ENCODE results near the gene PPFIA2. TPM values are rescaled to one million over a fixed set of nuclear protein-coding genes. Genes with fewer than 3 reads are reported as not detected.

PPFIA2 gene
- polyA plus RNA-seq, 3 donors = not detected

- Histone ChIP-seq H3K27ac (ENCODE audit: low read depth in 1 of 2, low read length in 2 of 2) (no peak overlapping the region), H4K20me1 (ENCODE audit: insufficient read depth, low read length) (no peaks in the 10 kb centered on the region), H2AFZ (ENCODE audit: insufficient read depth, low read depth, low read length, poor library complexity, severe bottlenecking) (no peak overlapping the region), H3K79me2 (ENCODE audit: insufficient read depth, low read length) (no peaks in the 10 kb centered on the region), H3K4me2 (replicated peaks; ENCODE audit: extremely low read depth, low read length, poor library complexity, severe bottlenecking) (no peak overlapping the region), H3K27me3 (ENCODE audit: control insufficient read depth in 2 of 2, insufficient read depth in 2 of 2, low read length in 2 of 2) (no peaks in the 10 kb centered on the region), H3K4me1 (ENCODE audit: control insufficient read depth in 1 of 2, insufficient read depth in 2 of 2, low read length in 2 of 2) (no peaks in the 10 kb centered on the region), H3K9ac (ENCODE audit: insufficient read depth, low read length, poor library complexity, severe bottlenecking) (no peak overlapping the region), H3K9me3 (replicated peaks in 1 of 2; ENCODE audit: control insufficient read depth in 1 of 2, insufficient read depth in 1 of 2, low read length in 2 of 2) (no peaks in the 10 kb centered on the region), H3K36me3 (replicated peaks in 1 of 2; ENCODE audit: control insufficient read depth in 1 of 2, insufficient read depth in 2 of 2, low read length in 2 of 2) (no peaks in the 10 kb centered on the region), H3K4me3 (replicated peaks in 1 of 3; ENCODE audit: low read depth in 2 of 3, low read length in 3 of 3) (no peak overlapping the region)
- H3K27ac Mint-ChIP-seq = no peak overlapping the region
- no peaks in the 10 kb centered on the region for H3K9me3 Mint-ChIP-seq
- WGBS (ENCODE audit: insufficient coverage) = no CpG with 5 or more reads among the region's 3 CpGs
- intact Hi-C loops (cut with micrococcal nuclease) = no loop called here
- no peak overlapping the region for H3K4me3 Mint-ChIP-seq
- H3K27me3 Mint-ChIP-seq (ENCODE audit: low read depth in 3 of 3) = peaks cover 0 to 2% (median 0%) of the 10 kb centered on the region in 3 donors
- H3K36me3 Mint-ChIP-seq = no peaks in the 10 kb centered on the region
- no peak for DNase-seq
- no peak for TF ChIP-seq CTCF (IDR thresholded peaks at IDR 0.05)
- H3K4me1 Mint-ChIP-seq = no peaks in the 10 kb centered on the region
Observed at GRCh38 chr12:81465876-81466275, 293.3 kb downstream of the PPFIA2 start.

- Mint-ChIP-seq H3K9me3 (no peaks in the 10 kb centered on the region), H3K4me1 (no peaks in the 10 kb centered on the region), H3K4me3 (no peak overlapping the region), H3K27ac (no peak overlapping the region), H3K27me3 (ENCODE audit: low read depth in 3 of 3) (peaks cover 0 to 2% (median 0%) of the 10 kb centered on the region in 3 donors), H3K36me3 (no peaks in the 10 kb centered on the region)
- no peaks in the 10 kb centered on the region for H4K20me1 ChIP-seq (ENCODE audit: insufficient read depth, low read length)
- no peaks in the 10 kb centered on the region for H3K36me3 ChIP-seq (replicated peaks in 1 of 2; ENCODE audit: control insufficient read depth in 1 of 2, insufficient read depth in 2 of 2, low read length in 2 of 2)
- H3K4me1 ChIP-seq (ENCODE audit: control insufficient read depth in 1 of 2, insufficient read depth in 2 of 2, low read length in 2 of 2) = no peaks in the 10 kb centered on the region
- no peaks in the 10 kb centered on the region for H3K9me3 ChIP-seq (replicated peaks in 1 of 2; ENCODE audit: control insufficient read depth in 1 of 2, insufficient read depth in 1 of 2, low read length in 2 of 2)
- H3K4me3 ChIP-seq (replicated peaks in 1 of 3; ENCODE audit: low read depth in 2 of 3, low read length in 3 of 3) = no peak overlapping the region
- no peaks in the 10 kb centered on the region for H3K27me3 ChIP-seq (ENCODE audit: control insufficient read depth in 2 of 2, insufficient read depth in 2 of 2, low read length in 2 of 2)
- H3K9ac ChIP-seq (ENCODE audit: insufficient read depth, low read length, poor library complexity, severe bottlenecking) = no peak overlapping the region
- intact Hi-C loops (cut with micrococcal nuclease) = no loop called here
- H3K4me2 ChIP-seq (replicated peaks; ENCODE audit: extremely low read depth, low read length, poor library complexity, severe bottlenecking) = no peak overlapping the region
- no peaks in the 10 kb centered on the region for H3K79me2 ChIP-seq (ENCODE audit: insufficient read depth, low read length)
- 82% methylated on average over 2 of the region's 3 CpGs for WGBS (ENCODE audit: insufficient coverage)
- TF ChIP-seq CTCF (IDR thresholded peaks at IDR 0.05) = no peak
- no peak overlapping the region for H2AFZ ChIP-seq (ENCODE audit: insufficient read depth, low read depth, low read length, poor library complexity, severe bottlenecking)
- DNase-seq = no peak
- H3K27ac ChIP-seq (ENCODE audit: low read depth in 1 of 2, low read length in 2 of 2) = no peak overlapping the region
Observed at GRCh38 chr12:81465191-81465590, 294.0 kb downstream of the PPFIA2 start.

Data from CD14-positive monocyte (primary cell).